Activated CD8-positive, alpha-beta memory T cell treated with anti-CD3 and anti-CD28 coated beads, Interleukin-2, amount 50 U/mL, for 1 hour (primary cell): ENCODE data around the gene FAM219A.
"Not testable (repeated sequence)": the region's sequence is repeated elsewhere in the genome, so short reads cannot be mapped to it uniquely, and the experiment has no call there.

Experiments used
- DNase-seq: peaks from one replicate; pipeline ENCODE4 v3.0.0-alpha.2; 2020; ENCODE audit errors: extremely low read depth

The FAM219A gene

DNA sequence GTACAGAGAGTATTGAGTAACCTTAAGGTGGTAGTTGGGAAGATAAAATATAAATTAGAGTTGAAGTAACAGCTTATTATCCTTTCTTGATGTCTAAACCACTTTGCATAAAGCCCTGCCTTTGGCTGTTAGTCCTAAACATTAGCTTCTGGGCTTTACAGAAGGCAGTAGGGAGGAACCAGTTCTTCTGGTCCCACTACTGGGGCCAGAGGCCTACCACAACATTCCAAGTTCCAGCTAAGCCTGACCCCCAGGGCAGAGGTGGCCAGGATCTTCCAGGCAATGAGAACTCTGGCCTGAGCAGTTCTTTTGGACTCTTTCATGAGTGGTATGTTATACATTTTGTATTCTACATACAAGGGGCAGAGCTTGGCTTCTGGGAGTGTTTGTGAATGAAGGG lies 26.3 kb upstream of the FAM219A start:
- DNase-seq, result no peak

GRCh38 chr9:34482746-34483145 lies 24.4 kb upstream of the FAM219A start:
- not testable (repeated sequence) for DNase-seq

GRCh38 chr9:34481620-34482019 lies 23.2 kb upstream of the FAM219A start:
- not testable (repeated sequence) for DNase-seq

DNA sequence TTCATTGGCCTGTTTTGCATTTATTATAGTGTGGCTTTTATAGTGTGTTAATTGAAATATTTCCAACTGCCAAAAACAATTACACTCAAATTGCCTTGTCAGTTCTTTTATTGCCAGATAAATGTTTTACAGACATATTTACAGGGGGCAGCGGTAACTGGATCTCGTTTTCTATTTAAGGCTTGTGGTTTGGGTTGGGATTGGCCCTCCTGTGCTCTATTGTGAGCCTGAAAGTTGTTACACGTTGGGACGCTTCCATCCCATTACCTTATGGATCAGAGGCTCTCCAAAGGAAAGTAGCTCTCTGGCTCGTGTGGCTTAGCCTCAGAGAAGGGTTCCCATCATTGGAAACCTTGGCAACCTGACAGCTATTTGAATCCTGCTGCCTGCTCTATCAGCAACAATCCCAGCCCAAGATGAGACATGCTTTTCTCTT lies 21.1 kb upstream of the FAM219A start:
- DNase-seq, result no peak

DNA sequence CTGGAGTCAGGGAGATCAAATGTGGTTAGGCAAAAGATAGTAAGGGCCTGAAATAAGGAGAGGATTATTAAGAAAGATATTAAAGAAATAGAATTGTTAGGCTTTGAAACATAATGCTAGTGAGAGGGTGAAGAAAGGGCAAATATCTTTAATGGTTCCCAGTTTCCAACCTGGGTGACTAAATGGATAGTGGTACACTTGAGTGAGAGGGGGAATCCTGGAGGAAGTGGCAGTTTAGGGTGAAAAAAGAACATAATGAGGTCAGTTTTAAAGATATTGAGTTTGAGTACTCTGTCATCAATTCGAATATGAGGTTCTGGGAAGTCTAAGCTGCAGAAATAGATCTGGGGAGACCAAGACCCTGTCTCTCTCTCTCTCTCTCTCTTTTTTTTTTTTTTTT lies 19.2 kb upstream of the FAM219A start:
- no peak for DNase-seq

GRCh38 chr9:34475097-34475496 lies 16.7 kb upstream of the FAM219A start:
- DNase-seq, result no peak

DNA sequence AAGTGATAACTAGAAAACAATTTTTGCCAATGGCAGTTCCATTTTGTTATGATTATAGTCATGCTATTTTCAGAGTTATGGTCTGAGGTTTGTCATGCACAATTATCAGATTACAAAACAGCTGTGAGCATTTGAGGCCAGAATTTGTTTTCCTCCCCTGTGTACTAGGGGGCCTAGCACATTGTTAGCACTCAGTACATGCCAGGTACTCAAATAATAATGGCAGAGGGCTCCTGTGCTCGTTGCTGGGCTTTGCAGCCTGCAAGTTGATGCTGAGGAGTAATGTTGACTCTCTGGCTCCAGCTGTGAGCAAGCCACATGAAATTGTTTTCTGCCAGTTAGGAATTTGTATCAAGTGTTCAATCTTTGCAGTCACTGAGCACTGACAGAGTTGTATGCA lies 7.1 kb upstream of the FAM219A start:
- DNase-seq, result no peak

- DNase-seq, result no peak
Observed at GRCh38 chr9:34464571-34464970, 6.2 kb upstream of the FAM219A start.

GRCh38 chr9:34463901-34464232 lies 5.5 kb upstream of the FAM219A start:
- DNase-seq, result no peak

DNA sequence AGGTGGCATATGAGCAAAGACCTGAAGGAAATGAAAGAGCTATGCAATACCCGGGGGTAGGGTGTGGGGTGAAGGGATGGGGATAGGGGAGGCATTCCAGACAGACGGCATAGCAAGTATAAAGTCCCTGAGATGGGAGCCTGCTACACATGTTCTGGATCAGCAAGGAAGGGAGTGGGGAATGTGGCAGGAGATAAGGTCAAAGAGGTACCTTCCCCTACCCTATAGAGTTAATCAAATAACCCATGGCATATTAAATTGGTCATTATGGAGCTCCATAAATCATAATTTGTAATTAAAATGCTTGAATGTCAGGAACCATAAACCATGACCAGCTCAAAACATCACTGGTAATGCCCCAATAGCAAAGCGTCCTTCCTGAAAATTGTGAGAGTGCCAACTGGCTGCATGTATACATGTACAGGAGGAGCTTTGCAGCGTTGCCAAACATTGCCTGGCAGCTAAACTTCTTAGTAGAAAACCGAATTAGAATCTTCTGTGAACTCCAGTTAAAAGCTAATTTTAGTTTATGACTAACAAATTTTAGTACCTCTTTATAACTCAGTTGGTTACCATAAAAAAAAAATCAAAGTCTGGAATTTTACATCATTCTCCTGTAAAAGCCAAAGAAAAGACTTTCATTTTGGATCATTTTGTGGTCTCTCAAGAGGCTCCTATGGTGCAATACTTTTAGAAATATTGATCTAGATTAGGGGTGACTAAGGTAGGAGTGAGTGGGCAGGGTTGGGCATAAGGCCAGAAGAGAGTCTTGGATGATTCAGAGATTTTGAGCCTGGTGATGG lies 4.9 kb upstream of the FAM219A start:
- DNase-seq, result no peak

- no peak for DNase-seq
Observed at GRCh38 chr9:34459941-34460340, 1.6 kb upstream of the FAM219A start.

DNA sequence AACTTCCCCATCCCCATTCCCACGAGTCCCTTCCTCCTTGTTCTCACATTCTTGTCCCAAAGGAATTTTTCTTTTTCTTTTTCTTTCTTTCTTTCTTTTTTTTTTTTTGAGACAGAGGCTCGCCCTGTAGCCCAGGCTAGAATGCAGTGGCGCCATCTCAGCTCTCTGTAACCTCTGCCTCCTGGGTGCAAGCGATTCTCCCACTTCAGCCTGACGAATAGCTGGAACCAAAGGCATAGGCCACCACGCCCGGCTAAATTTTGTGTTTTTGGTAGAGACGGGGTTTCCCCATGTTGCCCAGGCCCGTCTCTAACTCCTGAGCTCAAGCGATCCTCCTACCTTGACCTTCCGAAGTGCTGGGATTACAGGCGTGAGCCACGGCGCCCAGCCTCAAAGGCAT lies 986 bp upstream of the FAM219A start:
- DNase-seq, result no peak

DNA sequence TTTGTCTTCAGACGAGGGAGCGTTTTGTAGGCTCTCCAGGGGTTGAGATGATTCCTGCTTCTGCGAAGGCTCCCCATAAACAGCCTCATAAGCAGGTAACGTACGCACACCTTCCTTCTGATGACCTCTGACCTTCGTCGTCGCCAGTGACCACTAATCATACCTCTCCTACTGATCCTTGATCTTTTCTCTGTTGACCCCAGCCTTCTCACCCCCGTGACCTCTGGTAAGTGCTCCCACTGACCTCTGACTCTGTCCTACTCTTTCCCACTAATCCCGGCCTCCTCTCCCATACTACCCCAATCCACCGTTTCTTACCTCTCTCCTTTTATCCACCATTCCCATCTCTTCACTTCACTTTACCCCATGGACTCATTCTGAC lies 580 bp upstream of the FAM219A start:
- no peak for DNase-seq

DNA sequence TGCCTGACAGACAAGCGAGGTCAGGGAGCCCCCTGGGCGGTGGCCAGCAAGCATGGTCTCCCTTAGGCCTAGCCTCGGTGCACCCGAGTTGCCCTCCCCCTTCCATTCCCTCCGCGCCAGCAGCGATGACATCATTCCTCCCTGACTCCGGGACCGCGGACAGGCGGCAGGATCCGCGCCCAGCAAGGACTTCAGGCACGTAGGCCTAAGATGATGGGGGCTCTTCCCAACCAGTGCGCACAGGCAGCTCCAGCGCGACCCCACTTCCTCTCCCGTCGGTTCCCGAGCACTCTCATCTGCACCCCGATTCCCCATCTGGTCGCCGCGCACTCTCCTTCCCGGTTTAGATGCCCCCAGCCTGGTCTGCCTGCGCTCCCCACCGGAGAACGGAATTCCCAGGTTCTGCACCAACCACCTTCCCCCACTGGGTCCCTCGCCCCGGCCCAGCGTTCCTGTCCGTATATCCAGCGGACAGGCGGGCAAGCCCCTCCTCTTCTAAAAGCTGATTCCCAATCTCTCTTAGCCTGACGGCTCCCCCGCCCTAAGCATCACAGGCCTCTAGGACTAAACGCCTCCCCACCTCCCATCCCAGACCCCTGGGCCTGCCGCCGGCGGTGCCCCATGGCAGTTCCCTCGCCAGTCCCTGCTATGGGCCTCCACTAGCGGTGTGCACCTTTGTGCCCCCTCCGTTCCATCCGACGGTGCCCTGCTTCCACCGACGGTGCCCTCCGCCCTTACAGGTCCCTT lies 931 bp downstream of the FAM219A start:
- no peak for DNase-seq

DNA sequence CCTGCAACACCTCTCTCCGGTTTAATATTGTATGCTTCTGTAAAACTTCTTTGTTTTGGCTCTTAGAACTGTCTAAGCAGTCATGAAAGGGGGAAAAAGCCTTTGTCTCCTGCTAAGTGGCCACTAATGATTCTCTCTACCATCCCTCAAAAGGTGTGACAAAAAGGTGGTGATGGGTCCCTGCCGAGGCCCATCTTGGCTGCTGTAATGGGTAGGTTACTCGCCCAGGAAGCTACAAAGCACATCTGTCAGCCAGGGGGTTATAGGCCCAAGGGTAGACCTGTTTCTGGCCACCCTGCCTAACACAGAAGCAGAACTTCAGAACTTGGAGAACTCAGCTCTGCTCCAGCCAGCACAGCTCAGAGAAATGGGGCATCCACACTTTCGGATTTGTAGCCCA lies 1.6 kb downstream of the FAM219A start:
- DNase-seq, result no peak

- no peak for DNase-seq
Observed at GRCh38 chr9:34456151-34456550, 2.2 kb downstream of the FAM219A start.

DNA sequence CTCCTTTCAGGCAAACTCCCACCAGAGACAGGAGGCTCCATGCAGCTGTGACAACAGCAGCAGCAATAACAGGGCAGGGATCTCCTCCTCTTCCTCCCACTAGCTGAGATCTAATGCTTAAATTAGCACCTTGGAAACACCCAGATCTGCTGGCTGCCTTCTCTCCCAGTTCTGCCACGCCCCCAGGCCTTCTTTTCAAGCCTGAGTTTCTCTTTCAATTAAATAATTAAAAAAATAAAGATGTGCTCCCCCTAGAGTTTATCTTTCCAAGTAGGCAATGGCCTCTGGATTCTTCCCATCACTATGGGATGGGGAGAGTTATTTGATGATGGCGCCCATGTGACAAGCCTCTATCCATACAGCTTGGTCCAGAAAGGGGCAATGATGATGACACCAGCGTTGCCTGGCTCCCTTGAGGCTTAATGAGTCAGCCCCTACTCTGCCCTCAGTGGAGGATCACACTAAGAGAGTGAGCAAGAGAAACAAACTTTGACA lies 3.8 kb downstream of the FAM219A start:
- DNase-seq, result no peak

- no peak for DNase-seq
Observed at GRCh38 chr9:34452568-34452967, 5.8 kb downstream of the FAM219A start.

DNA sequence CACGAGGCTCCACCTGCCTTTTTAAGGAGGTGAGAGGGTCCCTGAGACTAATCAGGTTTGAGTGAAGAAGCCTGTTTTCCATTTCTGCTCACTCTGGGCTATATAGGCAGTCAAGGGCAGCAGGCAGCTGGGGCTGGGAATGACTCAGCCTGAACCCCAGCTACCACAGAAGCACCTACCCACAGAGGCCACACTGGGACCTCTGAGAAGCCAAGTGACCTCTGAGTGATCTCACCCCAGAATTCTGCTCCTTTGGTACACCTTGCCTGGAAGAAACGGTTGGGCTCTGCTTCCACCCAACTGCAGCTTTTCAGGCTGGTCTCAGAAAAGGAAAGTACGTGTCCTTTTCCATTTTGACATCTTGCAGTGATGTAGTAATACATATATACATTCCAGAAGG lies 6.8 kb downstream of the FAM219A start:
- DNase-seq, result no peak

GRCh38 chr9:34451135-34451534 lies 7.2 kb downstream of the FAM219A start:
- no peak for DNase-seq

- DNase-seq, result no peak
Observed at GRCh38 chr9:34450644-34451043, 7.7 kb downstream of the FAM219A start.

- DNase-seq, result no peak
Observed at GRCh38 chr9:34446951-34447350, 11.4 kb downstream of the FAM219A start.

DNA sequence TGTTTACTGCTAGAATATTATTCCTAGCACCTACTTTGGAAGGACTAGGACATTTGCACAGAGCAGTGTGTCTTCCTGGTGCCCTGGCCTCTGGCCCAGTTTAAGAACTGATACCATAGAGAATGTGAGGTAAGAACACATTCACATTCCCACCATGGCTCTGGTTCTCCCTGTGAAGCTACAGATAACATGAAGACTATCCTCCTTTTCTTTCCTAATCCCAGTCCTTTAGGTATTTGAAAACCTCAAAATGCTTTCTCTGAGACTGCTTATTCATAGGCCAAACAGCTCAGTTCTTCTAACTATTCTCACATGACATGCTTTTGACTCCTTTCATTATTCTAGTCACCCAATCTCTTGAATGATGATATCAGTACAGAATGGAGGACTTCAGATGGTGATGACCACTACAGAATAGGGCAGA lies 11.9 kb downstream of the FAM219A start:
- no peak for DNase-seq
